Measurements from ENCODE around the gene ZNF385D.

Gene ZNF385D

DNA sequence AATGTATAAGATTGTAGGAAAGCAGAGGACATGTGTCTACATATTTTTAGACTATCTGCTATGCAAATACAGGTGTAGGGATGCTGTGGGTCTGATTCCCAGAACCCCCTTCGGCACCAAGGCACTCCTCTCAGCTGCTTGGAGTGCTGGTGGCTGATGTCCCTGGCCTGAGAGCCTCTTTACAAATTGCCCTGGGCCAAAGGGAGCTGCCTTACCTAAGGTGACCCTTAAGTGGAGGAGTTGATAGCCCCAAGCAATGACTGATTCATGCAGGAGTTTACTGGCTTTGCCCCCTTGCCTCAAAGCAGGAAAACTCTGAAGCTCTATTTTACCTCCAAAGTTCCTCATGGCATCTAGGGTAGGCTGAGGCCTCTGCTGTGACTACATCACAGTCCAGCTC lies 83.0 kb downstream of the ZNF385D start:
- DNase-seq: no peak

DNA sequence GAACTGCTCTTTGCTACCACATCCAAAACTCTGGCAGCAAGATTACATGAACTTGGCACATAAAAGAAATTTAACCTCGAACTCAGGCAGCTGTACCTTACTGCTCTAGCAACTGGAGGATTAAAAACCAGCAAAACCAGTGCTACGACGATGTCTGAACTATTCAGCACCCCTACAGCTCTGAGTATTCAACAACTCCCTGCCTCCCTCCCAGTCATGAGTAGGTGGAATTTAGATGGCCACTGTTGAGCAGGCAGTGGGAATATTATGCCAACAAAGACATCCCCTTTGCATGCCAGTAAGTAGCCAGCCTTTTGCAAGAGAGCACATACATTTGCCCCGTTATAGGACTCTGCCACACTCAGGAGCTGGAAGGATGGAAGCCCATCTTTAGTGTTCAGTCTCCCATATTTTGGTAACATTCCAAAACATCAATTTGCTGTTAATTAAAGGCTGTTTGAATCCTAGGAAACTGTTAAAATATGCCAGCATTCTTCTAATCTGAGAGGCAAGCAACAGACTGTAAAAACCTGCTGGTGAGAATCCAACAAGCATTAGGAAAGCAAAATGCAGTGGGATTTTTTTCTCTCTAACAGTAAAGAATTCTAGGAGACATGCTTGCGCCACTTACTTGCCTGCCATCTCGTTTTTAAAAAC lies 85.4 kb downstream of the ZNF385D start:
- DNase-seq: no peak

DNA sequence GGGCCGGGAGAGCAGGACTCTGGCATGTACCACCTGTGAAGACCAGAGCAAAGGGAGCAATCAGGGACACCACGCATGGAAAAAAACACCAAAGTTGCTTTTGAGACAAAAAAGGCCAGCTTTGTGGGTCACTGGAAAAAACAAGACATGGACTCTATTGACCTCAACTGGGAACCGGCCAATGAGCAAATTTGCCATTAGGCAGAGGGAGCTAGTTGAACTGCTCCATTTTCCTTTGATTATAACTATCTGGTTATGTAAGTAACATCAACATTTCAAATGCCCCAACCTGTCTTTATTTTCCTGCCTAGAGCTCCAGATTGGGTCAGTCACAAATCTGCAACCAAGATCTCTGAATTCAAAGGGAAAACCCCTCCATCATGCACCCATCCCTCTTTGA lies 86.0 kb downstream of the ZNF385D start:
- no peak for DNase-seq

DNA sequence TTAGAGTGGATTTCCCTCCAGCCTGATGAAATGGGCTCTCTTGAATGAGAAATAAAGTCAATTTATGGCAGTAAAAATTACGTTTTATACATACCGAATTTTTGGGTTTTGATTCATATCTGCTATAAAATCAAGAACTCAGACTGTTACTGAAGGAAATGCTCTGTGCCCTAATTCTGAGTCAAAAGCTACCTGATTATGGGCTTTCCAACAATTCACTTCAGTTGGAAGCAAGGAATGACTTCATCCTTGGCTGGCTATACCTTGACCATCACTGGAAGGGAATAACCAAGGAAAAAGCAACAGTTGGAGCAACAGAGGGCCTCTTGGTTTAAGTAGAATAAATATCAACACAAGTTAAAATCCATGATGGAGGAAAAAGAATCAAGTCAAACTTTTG lies 88.6 kb downstream of the ZNF385D start:
- DNase-seq: no peak

DNA sequence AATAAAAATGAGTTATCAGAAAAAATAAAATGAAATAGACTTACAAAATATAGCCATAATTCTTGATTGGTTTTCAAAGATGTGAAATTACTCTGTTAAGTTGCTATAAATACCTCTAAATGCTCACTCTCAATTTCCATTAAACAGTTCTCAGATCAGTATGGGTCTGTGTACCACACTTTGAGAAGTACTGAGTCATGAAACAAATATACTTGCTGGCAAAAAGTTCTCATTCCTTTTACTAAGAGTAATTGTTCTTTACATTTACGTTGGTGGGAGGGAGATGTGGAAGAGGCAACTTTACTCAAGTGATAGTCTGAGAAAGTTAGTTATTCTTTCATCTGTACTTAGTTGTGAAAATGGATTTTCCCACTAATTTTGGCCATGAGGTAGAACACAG lies 96.3 kb downstream of the ZNF385D start:
- no peak for DNase-seq

DNA sequence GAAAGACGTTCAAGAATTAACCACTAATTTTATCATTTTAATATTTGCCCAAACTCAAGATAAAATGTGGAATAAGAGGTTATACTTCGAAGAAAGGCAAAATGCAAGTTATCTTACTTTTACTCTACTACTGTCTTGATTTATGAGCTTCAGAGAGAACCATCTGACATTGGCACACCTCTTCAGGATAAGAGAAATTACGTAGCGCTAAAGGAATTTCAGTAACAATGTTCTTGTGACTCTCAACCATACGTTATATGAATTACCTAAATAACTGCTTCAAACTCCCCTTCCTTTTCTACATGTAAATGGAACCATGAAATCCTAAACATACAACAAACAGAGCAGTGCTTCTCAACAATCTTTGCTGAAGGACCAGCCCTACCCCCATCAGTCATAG lies 96.8 kb downstream of the ZNF385D start:
- no peak for DNase-seq

DNA sequence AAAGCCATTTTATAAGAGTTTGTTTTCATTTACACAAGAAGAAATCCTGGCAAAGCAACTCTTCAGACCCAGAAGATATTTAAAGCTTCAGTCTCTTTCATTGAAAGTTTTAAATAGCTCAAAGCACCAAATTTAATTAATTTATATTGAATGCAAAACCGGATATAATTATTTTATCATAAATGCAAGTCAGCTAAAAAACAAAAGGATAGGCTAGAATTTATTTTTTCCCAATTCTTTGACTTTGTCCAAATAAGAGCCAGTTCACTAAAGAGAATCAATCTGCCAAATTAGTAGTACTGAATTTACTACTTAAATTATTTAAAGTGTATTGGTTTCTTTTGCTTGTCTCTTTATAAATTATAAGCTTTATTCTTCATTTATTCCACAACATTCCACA lies 101.5 kb downstream of the ZNF385D start:
- no peak for DNase-seq

DNA sequence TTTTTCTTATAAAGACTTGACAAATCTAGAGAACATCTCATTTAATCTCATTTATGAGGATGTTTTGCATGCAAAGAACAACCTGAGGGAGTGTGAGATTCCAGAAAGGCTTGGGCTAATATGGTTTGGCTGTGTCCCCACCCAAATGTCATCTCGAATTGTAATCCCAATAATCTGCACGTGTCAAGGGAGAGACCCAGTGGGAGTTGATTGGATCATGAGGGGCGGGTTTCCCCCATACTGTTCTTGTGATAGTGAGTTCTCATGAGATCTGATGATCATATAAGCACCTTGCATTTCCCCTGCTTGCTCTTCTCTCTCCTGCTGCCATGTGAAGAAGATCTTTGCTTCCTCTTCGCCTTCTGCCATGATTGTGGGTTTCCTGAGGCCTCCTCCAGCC lies 103.0 kb downstream of the ZNF385D start:
- no peak for DNase-seq

DNA sequence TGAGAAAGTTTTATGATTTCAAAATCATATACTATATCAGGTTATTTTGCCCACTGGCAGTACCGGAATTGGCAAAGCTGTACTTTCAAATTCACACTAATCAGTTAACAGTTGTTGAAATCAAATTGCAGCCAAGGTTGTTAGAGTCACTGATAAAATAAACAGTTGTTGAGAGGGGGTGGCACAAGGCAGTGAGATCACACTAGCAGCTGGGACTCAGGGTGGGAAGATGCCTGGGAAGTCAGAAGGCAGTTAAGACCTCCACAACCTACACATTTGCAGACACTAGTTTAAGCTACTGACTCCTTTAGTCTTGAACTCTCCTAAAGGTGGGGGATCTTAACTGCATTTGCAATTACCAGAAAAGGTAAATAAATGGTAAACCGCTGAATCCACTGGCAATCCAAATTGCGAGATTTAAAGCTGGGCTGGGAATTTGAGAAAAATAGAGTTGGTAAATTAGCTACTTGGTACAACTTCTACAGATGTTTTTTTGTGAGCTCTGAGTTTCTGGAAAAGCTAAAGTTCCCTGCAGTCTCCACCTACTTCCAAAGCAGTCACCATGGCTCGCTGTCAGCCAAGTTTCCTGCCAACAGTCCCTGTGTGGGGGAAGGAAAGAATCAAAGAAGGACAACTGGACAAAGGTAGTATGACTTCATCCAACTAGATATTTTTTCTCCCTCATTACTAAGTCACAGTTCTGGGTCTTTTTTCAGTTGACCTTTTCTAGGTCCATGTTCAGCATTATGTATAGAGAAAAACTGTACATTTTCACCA lies 105.7 kb downstream of the ZNF385D start:
- no peak for DNase-seq

DNA sequence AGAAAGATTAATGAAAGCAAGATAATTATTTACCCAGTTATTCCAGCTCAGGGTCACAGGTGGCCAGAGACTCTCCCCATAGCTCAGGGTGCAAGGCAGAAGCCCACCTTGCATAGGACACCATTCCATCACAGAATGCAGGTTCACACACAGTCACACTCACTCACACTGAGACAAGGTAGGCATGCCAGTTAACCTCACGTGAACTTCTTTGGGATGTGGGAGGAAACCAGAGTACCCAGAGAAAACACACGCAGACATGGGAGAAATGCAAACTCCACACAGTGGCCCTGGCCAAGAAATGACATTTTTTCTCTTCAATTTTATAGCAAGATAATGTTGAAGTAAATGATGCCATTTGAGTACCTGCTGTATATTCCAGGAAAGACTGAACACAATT lies 106.7 kb downstream of the ZNF385D start:
- no peak for DNase-seq

DNA sequence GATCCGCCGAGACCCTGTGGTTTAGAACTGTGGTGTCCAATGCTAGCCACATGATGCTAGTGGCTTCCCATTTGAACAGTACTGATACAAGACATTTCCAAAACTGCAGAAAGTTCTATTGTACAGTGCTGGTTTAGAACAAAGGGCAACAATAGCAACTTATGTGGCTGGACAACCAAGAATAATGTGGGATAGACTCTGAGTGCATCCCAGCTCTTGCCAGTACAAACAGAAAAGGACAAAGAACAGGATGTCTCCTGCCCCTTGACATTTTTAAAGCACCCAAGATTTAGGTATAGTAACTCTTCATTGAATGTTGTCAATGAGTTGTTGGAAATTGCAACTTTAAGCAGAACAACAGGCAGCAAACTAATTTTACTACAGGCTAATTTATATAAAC lies 107.3 kb downstream of the ZNF385D start:
- no peak for DNase-seq

DNA sequence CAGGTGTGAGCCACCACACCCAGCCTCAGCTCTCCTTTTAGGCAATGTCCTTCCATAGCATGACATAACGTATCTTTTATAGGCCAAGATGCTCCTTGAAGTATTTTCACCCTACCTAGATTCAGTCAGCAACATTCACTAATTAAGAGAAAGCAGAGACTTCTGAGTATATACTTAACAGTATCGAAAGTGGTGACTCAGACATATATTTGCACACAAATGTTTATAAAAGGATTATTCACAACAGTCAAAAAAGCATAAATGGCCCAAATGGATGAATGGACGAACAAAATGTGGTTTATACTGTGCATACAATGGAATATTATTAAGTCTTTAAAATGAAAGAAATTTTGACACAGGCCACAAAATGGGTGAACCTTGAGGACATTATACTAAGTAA lies 108.6 kb downstream of the ZNF385D start:
- DNase-seq: no peak

DNA sequence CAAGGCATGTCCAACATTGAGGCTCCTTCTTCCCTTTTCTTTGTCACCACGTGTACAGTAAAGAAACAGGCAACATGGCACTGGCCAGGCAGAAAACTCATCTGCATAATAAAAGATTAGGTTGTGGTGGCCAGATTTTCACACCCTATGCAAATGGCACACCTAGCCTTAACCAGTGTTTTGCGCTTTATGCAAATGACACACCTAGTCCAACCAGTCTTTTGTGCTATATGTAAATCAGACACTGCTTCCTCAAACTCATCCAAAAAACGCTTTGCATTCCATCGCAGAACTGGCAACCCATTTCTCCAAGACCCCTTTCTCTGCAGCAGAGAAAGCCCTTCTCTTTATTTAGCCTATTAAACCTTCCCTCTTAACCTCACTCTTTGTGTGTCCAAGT lies 109.1 kb downstream of the ZNF385D start:
- DNase-seq: no peak

DNA sequence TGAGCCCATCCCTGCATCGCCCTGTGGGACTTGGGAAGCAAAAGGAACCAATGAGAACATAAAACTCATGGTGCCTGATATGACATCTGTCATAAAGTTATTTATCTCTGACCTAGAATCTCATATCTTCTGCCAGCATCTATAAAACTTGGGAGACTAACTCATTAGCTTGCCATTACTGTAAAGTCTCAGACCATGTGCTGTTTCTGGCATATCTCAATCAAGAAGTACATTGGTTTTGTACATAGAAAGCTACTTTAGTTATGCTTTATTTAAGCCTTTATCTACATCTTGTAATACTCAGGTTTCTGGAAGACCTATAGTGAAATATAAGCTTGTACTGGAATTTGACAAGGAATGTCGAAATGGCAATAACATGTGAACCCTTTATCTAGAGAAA lies 112.5 kb downstream of the ZNF385D start:
- DNase-seq: no peak

DNA sequence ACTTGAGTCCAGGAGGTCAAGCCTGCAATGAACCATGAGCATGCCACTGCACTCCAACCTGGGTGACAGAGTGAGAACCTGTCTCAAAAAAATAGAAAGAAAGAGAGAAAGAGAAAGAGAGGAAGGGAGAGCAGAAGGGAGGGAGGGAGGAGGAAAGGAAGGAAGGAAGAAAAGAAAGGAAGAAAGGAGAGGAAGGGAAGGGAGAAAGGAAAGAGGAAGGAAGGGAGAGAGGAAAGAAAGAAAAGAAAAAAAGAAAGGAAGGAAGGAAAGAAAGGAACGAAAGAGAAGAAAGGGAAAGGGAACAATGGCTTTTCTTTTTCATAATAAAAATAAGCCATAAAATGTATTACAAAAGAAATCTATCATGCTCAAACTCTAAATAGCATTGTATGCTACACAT lies 116.9 kb downstream of the ZNF385D start:
- no peak for DNase-seq

DNA sequence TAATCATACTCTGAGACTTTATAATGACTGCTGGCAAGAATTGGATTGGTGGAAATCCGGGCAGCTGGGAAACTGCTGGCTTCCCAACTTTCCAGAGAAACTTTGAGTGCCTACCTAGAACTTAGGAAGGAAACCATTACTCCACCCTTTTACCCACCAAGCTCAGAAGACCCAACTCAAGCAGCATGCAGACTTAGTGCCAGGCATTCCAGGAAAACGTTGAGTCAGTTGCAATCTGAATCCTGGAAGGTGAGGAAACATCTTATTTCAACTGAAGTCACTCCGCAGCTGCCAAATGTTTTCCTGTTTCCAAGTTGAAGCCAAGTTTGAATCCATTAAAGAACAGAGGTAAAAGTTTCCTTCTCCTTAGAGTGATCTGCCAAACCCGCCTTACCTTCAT lies 126.5 kb downstream of the ZNF385D start:
- DNase-seq: no peak

DNA sequence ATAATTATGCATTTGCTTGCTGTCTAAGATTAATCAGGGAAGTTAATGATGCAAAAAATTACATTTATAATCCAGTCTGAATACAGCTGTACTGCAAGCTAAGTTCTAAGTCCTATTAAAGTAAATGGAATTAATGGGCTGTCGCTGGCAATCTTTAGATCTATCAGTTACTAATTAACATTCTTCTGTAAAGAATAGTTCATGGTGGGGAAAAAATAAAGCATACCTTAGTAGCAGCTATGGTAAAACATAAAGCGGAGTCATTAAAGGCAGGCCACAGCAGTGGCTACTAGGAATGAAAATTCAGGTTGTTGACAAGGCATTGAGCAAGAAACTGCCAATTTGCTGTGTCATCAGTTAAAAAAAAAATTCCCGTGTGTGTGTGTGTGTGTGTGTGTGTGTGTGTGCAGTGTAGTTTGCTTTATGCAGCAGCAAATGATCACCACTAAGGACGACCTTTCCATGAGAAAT lies 129.8 kb downstream of the ZNF385D start:
- DNase-seq: no peak

DNA sequence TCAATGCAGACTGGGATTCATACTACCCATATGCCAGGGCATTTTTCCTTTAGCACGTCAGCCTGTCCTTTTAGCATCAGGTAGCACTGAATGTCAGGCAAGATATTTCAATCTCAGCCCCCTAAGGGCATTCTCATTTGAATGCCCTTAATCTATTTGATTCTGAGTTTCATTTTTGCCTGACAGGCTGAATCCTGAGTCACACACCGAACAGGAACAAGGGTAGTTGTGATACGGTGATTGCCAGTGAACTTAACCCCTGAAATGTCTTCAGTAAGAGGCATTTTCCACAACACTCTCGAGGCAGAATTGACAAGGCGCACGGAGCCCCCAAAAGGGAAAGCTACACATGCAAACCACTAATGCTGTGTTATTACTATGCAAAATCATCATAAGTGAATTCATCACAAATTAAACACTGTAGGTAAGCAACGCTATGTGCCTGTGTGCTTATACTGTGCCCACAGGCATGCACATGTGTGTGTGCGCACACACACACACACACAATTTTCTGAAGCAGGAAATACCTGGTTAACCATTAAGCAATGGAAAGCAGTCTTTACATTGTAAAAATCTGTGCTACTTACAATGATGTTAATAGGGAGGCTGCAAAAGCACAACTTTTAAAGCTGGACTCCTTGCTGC lies 130.4 kb downstream of the ZNF385D start:
- DNase-seq: no peak

DNA sequence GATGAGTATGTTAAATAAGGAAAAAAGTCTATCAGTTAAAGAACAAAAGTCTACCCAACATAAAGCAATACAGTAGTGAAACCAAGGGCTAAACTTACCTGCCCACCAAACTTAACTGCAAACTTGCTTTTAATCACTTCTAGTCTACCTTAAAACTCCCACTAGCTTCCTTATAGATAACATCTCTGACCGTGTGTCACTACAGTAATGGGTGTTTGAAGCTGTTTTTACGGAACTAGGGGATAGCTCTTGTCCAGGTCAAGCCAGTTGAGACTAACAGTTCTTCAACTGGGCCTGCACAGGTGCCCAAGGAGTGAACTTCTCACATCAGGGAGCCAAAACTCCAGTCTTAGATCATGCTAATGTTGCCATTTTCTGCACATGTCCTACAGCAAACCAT lies 132.3 kb downstream of the ZNF385D start:
- no peak for DNase-seq

DNA sequence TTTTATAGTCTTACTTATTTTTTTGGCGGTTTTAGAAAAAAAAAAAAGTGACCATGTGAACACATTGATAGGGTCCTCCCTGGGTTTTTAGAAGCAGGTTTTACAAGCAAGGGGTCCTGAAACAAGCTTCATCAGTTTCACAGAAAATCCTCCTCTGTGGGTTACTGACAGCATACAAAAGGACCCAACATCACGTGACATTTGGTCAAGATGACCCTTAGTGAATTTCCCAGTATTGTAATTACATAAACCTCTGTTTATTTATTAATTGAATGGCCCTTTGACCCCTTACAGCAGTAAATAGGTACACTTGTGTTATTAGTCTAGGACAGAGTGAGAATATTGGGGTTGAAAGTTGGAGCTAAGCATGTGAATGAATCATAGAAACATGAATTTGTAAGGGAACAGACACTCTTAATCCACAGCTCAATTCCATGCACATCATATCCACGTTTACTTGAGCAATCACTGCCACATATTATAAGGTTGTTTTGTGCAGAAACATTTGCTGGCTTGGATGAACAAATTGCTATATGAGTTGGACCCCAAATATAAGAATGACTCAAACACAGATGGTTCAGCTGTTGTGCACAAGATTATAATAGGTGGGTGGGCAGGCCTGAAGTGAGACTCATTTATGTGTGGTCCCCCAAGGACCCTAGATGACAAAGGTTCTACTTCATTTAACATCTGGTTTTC lies 137.5 kb downstream of the ZNF385D start:
- DNase-seq: no peak

DNA sequence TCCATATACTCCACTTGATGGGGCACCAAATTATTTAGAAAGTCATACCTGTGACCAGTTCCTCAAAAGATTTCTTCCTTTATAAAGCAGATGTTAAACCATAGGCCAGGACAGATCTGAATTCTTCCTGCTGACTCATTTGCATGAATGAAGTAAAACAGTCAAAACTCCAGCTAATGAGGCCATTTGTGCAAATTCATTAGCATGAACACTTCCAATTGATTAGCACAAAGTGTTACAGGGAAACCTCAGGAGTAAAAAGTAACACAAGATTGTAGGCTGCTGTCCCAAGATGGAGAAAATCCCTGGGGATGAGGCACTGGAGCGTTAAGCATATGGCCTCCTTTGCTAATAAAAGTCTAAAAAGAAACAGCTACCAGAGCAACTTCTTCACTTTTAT lies 149.8 kb downstream of the ZNF385D start:
- DNase-seq: no peak

DNA sequence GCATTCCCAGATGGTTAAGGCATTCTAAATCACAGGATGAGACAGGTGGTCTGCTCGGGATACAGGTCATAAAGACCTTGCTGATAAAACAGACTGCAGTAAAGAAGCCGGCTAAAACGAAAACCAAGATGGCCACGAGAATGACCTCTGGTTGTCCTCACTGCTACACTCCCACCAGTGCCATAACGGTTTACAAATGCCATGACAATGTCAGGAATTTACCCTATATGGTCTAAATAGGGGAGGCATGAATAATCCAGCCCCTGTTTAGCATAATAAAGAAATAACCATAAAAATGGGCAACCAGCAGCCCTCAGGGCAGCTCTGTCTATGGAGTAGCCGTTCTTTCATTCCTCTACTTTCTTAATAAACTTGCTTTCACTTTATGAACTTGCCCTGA lies 151.1 kb downstream of the ZNF385D start:
- DNase-seq: no peak

DNA sequence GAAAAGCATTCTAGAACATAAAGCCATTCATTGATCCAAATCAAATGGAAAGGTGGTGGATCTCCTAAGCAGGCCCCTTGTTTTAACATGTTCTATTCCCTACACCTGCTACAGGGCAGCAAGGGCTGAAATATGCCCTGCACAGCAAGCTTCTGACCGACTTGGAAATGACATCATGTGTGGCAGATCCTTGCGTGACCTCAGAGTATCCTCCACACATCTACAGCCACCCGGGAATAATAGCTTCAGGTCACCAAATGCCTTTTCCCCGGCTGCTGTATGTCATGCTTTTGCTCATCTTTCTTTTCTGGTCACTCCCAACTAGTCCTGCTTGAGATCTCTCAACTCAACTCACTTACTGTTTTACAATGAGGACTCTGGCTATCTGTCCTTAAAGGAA lies 158.2 kb downstream of the ZNF385D start:
- no peak for DNase-seq

DNA sequence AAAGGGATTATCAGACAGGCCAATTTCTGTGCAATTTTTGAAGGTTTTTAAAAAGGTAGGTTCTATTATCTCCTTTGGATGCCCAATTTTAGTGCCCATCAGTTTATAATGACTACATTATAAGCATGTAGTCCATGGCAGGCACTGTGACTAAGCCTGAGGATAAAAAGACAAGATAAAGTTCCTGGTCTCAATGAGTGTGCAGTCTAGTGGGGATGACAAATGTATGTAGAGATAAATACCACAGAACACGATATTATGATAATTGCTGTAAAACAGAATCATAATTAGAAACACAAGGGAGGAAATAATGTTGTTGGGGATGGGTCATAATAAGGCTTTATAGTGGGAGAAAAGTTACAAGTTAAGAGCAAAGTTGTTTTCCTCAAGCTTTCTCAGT lies 163.1 kb downstream of the ZNF385D start:
- DNase-seq: no peak

Measured in suppressor macrophage treated with lipopolysaccharide for 4 hours (primary cell).